ENCODE measurements around the gene SDR42E1. TPM values are rescaled to one million over a fixed set of nuclear protein-coding genes. Genes with fewer than 3 reads are reported as not detected.

The SDR42E1 gene
- total RNA-seq, 6 donors from 2014 or later: 2.1 to 5.7 (median 4.1) TPM

DNA sequence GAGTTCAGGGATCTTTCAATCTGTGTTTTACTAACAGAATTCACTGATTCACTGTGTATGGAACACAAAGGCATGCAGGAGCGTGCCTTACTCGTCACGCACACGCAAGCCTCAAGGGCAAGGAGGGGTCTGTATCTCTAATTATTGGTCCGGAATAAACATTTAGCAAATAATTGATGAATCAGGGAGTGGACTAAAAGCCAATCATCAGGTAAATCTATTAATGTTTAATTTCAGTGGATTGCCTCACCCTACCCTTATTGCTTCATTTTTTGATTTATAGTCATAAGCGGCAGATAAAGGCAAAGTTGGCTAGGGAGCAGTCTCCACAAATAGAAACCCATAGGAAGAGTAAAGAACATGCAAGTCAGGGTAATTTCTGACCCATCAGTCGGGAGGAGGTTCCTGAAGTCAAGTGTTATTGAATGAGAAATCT is 16.4 kb upstream of the SDR42E1 start:
- Histone ChIP-seq H3K27ac (no peak overlapping the region), H3K27me3 (no peaks in the 10 kb centered on the region), H3K36me3 (no peaks in the 10 kb centered on the region), H3K4me3 (no peak overlapping the region), H3K9me3 (no peaks in the 10 kb centered on the region), H3K4me1 (no peaks in the 10 kb centered on the region)
- 77 to 86% methylated on average over 7 of the region's 7 CpGs for WGBS, 2 donors
- ATAC-seq (ENCODE audit: low FRiP score in 2 of 2) (no peak), DNase-seq (no peak)
- TF ChIP-seq POLR2A (IDR thresholded peaks at IDR 0.05): no peak
- no peak for TF ChIP-seq EP300 (IDR thresholded peaks at IDR 0.05)
- TF ChIP-seq POLR2AphosphoS5 (IDR thresholded peaks at IDR 0.05): no peak
- TF ChIP-seq, protein P1, sequence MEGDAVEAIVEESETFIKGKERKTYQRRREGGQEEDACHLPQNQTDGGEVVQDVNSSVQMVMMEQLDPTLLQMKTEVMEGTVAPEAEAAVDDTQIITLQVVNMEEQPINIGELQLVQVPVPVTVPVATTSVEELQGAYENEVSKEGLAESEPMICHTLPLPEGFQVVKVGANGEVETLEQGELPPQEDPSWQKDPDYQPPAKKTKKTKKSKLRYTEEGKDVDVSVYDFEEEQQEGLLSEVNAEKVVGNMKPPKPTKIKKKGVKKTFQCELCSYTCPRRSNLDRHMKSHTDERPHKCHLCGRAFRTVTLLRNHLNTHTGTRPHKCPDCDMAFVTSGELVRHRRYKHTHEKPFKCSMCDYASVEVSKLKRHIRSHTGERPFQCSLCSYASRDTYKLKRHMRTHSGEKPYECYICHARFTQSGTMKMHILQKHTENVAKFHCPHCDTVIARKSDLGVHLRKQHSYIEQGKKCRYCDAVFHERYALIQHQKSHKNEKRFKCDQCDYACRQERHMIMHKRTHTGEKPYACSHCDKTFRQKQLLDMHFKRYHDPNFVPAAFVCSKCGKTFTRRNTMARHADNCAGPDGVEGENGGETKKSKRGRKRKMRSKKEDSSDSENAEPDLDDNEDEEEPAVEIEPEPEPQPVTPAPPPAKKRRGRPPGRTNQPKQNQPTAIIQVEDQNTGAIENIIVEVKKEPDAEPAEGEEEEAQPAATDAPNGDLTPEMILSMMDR (IDR thresholded peaks at IDR 0.05): no peak

DNA sequence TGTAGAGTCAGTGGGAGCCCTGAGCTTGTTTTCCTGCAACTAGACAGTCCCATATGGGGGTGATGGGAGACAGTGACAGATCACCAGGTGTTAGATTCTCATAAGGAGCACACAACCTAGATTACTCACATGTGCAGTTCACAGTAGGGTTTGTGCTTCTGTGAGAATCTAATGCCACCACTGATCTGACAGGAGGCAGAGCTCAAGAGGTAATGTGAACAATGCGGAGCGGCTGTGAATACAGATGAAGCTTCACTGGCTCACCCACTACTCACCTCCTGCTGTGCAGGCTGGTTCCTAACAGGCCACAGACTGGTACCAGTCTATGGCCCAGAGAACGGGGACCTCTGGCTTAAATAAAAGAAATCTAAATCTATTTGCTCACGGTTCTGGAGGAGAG is 13.6 kb upstream of the SDR42E1 start:
- no peak for DNase-seq
- no peaks in the 10 kb centered on the region for H3K4me1 ChIP-seq
- no peak for ATAC-seq (ENCODE audit: low FRiP score in 2 of 2)
- no peaks in the 10 kb centered on the region for H3K36me3 ChIP-seq
- no peak overlapping the region for H3K4me3 ChIP-seq
- H3K27ac ChIP-seq: no peak overlapping the region
- H3K9me3 ChIP-seq: no peaks in the 10 kb centered on the region
- WGBS, 2 donors: 84 to 96% methylated on average over 4 of the region's 4 CpGs
- H3K27me3 ChIP-seq: no peaks in the 10 kb centered on the region
- TF ChIP-seq, protein P1 (IDR thresholded peaks at IDR 0.05): no peak
- TF ChIP-seq EP300 (IDR thresholded peaks at IDR 0.05): no peak
- TF ChIP-seq POLR2A (IDR thresholded peaks at IDR 0.05): no peak

- Histone ChIP-seq H3K9me3 (no peaks in the 10 kb centered on the region), H3K27ac (no peak overlapping the region), H3K36me3 (no peaks in the 10 kb centered on the region), H3K27me3 (no peaks in the 10 kb centered on the region), H3K4me1 (no peaks in the 10 kb centered on the region), H3K4me3 (no peak overlapping the region)
- ATAC-seq (ENCODE audit: low FRiP score in 2 of 2) (no peak), DNase-seq (no peak)
- WGBS, 2 donors: 100% methylated on average over 1 of the region's 1 CpG
- TF ChIP-seq, protein P1 (IDR thresholded peaks at IDR 0.05): no peak
- TF ChIP-seq POLR2A (IDR thresholded peaks at IDR 0.05) (no peak), POLR2AphosphoS5 (IDR thresholded peaks at IDR 0.05) (no peak), EP300 (IDR thresholded peaks at IDR 0.05) (no peak)
Observed at GRCh38 chr16:82024316-82024715, 13.0 kb upstream of the SDR42E1 start.

GRCh38 chr16:82023206-82023605 is 11.9 kb upstream of the SDR42E1 start:
- no peak overlapping the region for H3K27ac ChIP-seq
- TF ChIP-seq POLR2A (IDR thresholded peaks at IDR 0.05): no peak
- TF ChIP-seq EP300 (IDR thresholded peaks at IDR 0.05): no peak
- TF ChIP-seq POLR2AphosphoS5 (IDR thresholded peaks at IDR 0.05): no peak
- TF ChIP-seq, protein P1 (IDR thresholded peaks at IDR 0.05): no peak
- ATAC-seq (ENCODE audit: low FRiP score in 2 of 2) (no peak), DNase-seq (no peak)
- H3K36me3 ChIP-seq: no peaks in the 10 kb centered on the region
- no peaks in the 10 kb centered on the region for H3K27me3 ChIP-seq
- H3K9me3 ChIP-seq: no peaks in the 10 kb centered on the region
- no peak overlapping the region for H3K4me3 ChIP-seq
- H3K4me1 ChIP-seq: no peaks in the 10 kb centered on the region
- 77 to 79% methylated on average over 6 to 7 of the region's 7 CpGs for WGBS, 2 donors

GRCh38 chr16:82020051-82020450 is 8.8 kb upstream of the SDR42E1 start:
- Histone ChIP-seq H3K4me1 (peaks cover 0 to 10% (median 0%) of the 10 kb centered on the region in 4 donors), H3K36me3 (no peaks in the 10 kb centered on the region), H3K27me3 (no peaks in the 10 kb centered on the region), H3K9me3 (no peaks in the 10 kb centered on the region), H3K27ac (no peak overlapping the region), H3K4me3 (no peak overlapping the region)
- no peak for DNase-seq
- no peak for ATAC-seq (ENCODE audit: low FRiP score in 2 of 2)
- WGBS, 2 donors: 80 to 89% methylated on average over 5 of the region's 5 CpGs
- TF ChIP-seq POLR2A (IDR thresholded peaks at IDR 0.05): no peak
